ENCODE data around the gene APOB.

The APOB gene

GRCh38 chr2:20992201-20992711 is 51.6 kb downstream of the APOB start:
- no peaks in the 10 kb centered on the region for H3K4me1 ChIP-seq (ENCODE audit: control insufficient read depth, insufficient read depth, low read length, poor library complexity, severe bottlenecking)
- no peak overlapping the region for H3K27ac ChIP-seq (ENCODE audit: insufficient read depth, low read length, poor library complexity, severe bottlenecking)
- no peaks in the 10 kb centered on the region for H3K27me3 ChIP-seq (replicated peaks; ENCODE audit: control insufficient read depth, insufficient read depth, low read length, poor library complexity, severe bottlenecking)
- H3K36me3 ChIP-seq (ENCODE audit: control insufficient read depth, insufficient read depth, low read length), result no peaks in the 10 kb centered on the region
- DNase-seq, result no peak
- H3K9me3 ChIP-seq (ENCODE audit: control insufficient read depth, low read length), result no peaks in the 10 kb centered on the region
- no peak overlapping the region for H3K4me3 ChIP-seq (ENCODE audit: insufficient read depth, low read depth, low read length, poor library complexity, severe bottlenecking)

- no peaks in the 10 kb centered on the region for H3K36me3 ChIP-seq (ENCODE audit: control insufficient read depth, insufficient read depth, low read length)
- no peak for DNase-seq
- no peaks in the 10 kb centered on the region for H3K9me3 ChIP-seq (ENCODE audit: control insufficient read depth, low read length)
- H3K4me3 ChIP-seq (ENCODE audit: insufficient read depth, low read depth, low read length, poor library complexity, severe bottlenecking), result no peak overlapping the region
- H3K4me1 ChIP-seq (ENCODE audit: control insufficient read depth, insufficient read depth, low read length, poor library complexity, severe bottlenecking), result no peaks in the 10 kb centered on the region
- no peak overlapping the region for H3K27ac ChIP-seq (ENCODE audit: insufficient read depth, low read length, poor library complexity, severe bottlenecking)
- H3K27me3 ChIP-seq (replicated peaks; ENCODE audit: control insufficient read depth, insufficient read depth, low read length, poor library complexity, severe bottlenecking), result no peaks in the 10 kb centered on the region
These were observed 53.1 kb downstream of the APOB start for GRCh38 chr2:20990442-20991430.

GRCh38 chr2:20989404-20989803 is 54.5 kb downstream of the APOB start:
- H3K9me3 ChIP-seq (ENCODE audit: control insufficient read depth, low read length), result no peaks in the 10 kb centered on the region
- DNase-seq, result no peak

GRCh38 chr2:20988905-20989304 is 55.0 kb downstream of the APOB start:
- Histone ChIP-seq H3K9me3 (ENCODE audit: control insufficient read depth, low read length) (no peaks in the 10 kb centered on the region), H3K4me1 (ENCODE audit: control insufficient read depth, insufficient read depth, low read length, poor library complexity, severe bottlenecking) (no peaks in the 10 kb centered on the region), H3K27ac (ENCODE audit: insufficient read depth, low read length, poor library complexity, severe bottlenecking) (no peak overlapping the region), H3K4me3 (ENCODE audit: insufficient read depth, low read depth, low read length, poor library complexity, severe bottlenecking) (no peak overlapping the region), H3K36me3 (ENCODE audit: control insufficient read depth, insufficient read depth, low read length) (no peaks in the 10 kb centered on the region), H3K27me3 (replicated peaks; ENCODE audit: control insufficient read depth, insufficient read depth, low read length, poor library complexity, severe bottlenecking) (no peaks in the 10 kb centered on the region)
- no peak for DNase-seq

More at GRCh38 chr2:20989404-20989803, 54.5 kb downstream of the APOB start:
- H3K27ac ChIP-seq (ENCODE audit: insufficient read depth, low read length, poor library complexity, severe bottlenecking), result no peak overlapping the region
- no peaks in the 10 kb centered on the region for H3K4me1 ChIP-seq (ENCODE audit: control insufficient read depth, insufficient read depth, low read length, poor library complexity, severe bottlenecking)
- no peaks in the 10 kb centered on the region for H3K36me3 ChIP-seq (ENCODE audit: control insufficient read depth, insufficient read depth, low read length)
- H3K27me3 ChIP-seq (replicated peaks; ENCODE audit: control insufficient read depth, insufficient read depth, low read length, poor library complexity, severe bottlenecking), result no peaks in the 10 kb centered on the region
- no peak overlapping the region for H3K4me3 ChIP-seq (ENCODE audit: insufficient read depth, low read depth, low read length, poor library complexity, severe bottlenecking)

GRCh38 chr2:20986024-20986939 is 57.6 kb downstream of the APOB start:
- no peaks in the 10 kb centered on the region for H3K36me3 ChIP-seq (ENCODE audit: control insufficient read depth, insufficient read depth, low read length)
- no peaks in the 10 kb centered on the region for H3K27me3 ChIP-seq (replicated peaks; ENCODE audit: control insufficient read depth, insufficient read depth, low read length, poor library complexity, severe bottlenecking)
- H3K27ac ChIP-seq (ENCODE audit: insufficient read depth, low read length, poor library complexity, severe bottlenecking), result no peak overlapping the region
- H3K4me1 ChIP-seq (ENCODE audit: control insufficient read depth, insufficient read depth, low read length, poor library complexity, severe bottlenecking), result no peaks in the 10 kb centered on the region
- no peaks in the 10 kb centered on the region for H3K9me3 ChIP-seq (ENCODE audit: control insufficient read depth, low read length)
- no peak for DNase-seq
- H3K4me3 ChIP-seq (ENCODE audit: insufficient read depth, low read depth, low read length, poor library complexity, severe bottlenecking), result no peak overlapping the region

GRCh38 chr2:20985062-20985461 is 58.8 kb downstream of the APOB start:
- H3K36me3 ChIP-seq (ENCODE audit: control insufficient read depth, insufficient read depth, low read length), result no peaks in the 10 kb centered on the region
- H3K27me3 ChIP-seq (replicated peaks; ENCODE audit: control insufficient read depth, insufficient read depth, low read length, poor library complexity, severe bottlenecking), result no peaks in the 10 kb centered on the region
- no peaks in the 10 kb centered on the region for H3K9me3 ChIP-seq (ENCODE audit: control insufficient read depth, low read length)
- H3K4me1 ChIP-seq (ENCODE audit: control insufficient read depth, insufficient read depth, low read length, poor library complexity, severe bottlenecking), result no peaks in the 10 kb centered on the region
- H3K27ac ChIP-seq (ENCODE audit: insufficient read depth, low read length, poor library complexity, severe bottlenecking), result no peak overlapping the region
- no peak for DNase-seq
- H3K4me3 ChIP-seq (ENCODE audit: insufficient read depth, low read depth, low read length, poor library complexity, severe bottlenecking), result no peak overlapping the region

- no peak overlapping the region for H3K27ac ChIP-seq (ENCODE audit: insufficient read depth, low read length, poor library complexity, severe bottlenecking)
These were observed 59.5 kb downstream of the APOB start for GRCh38 chr2:20984408-20984807.

GRCh38 chr2:20983844-20984243 is 60.0 kb downstream of the APOB start:
- Histone ChIP-seq H3K4me3 (ENCODE audit: insufficient read depth, low read depth, low read length, poor library complexity, severe bottlenecking) (no peak overlapping the region), H3K36me3 (ENCODE audit: control insufficient read depth, insufficient read depth, low read length) (no peaks in the 10 kb centered on the region), H3K27me3 (replicated peaks; ENCODE audit: control insufficient read depth, insufficient read depth, low read length, poor library complexity, severe bottlenecking) (no peaks in the 10 kb centered on the region), H3K9me3 (ENCODE audit: control insufficient read depth, low read length) (no peaks in the 10 kb centered on the region), H3K27ac (ENCODE audit: insufficient read depth, low read length, poor library complexity, severe bottlenecking) (no peak overlapping the region), H3K4me1 (ENCODE audit: control insufficient read depth, insufficient read depth, low read length, poor library complexity, severe bottlenecking) (no peaks in the 10 kb centered on the region)
- no peak for DNase-seq

More at GRCh38 chr2:20984408-20984807, 59.5 kb downstream of the APOB start:
- no peaks in the 10 kb centered on the region for H3K27me3 ChIP-seq (replicated peaks; ENCODE audit: control insufficient read depth, insufficient read depth, low read length, poor library complexity, severe bottlenecking)
- DNase-seq, result no peak
- no peak overlapping the region for H3K4me3 ChIP-seq (ENCODE audit: insufficient read depth, low read depth, low read length, poor library complexity, severe bottlenecking)
- H3K4me1 ChIP-seq (ENCODE audit: control insufficient read depth, insufficient read depth, low read length, poor library complexity, severe bottlenecking), result no peaks in the 10 kb centered on the region
- H3K36me3 ChIP-seq (ENCODE audit: control insufficient read depth, insufficient read depth, low read length), result no peaks in the 10 kb centered on the region
- no peaks in the 10 kb centered on the region for H3K9me3 ChIP-seq (ENCODE audit: control insufficient read depth, low read length)

GRCh38 chr2:20982861-20983260 is 61.0 kb downstream of the APOB start:
- no peak for DNase-seq
- Histone ChIP-seq H3K4me1 (ENCODE audit: control insufficient read depth, insufficient read depth, low read length, poor library complexity, severe bottlenecking) (no peaks in the 10 kb centered on the region), H3K36me3 (ENCODE audit: control insufficient read depth, insufficient read depth, low read length) (no peaks in the 10 kb centered on the region), H3K27me3 (replicated peaks; ENCODE audit: control insufficient read depth, insufficient read depth, low read length, poor library complexity, severe bottlenecking) (no peaks in the 10 kb centered on the region), H3K4me3 (ENCODE audit: insufficient read depth, low read depth, low read length, poor library complexity, severe bottlenecking) (no peak overlapping the region), H3K27ac (ENCODE audit: insufficient read depth, low read length, poor library complexity, severe bottlenecking) (no peak overlapping the region), H3K9me3 (ENCODE audit: control insufficient read depth, low read length) (no peaks in the 10 kb centered on the region)

Data from effector memory CD4-positive, alpha-beta T cell (primary cell).